GM23338 (cell line): ENCODE results near the gene MTHFD2L. TPM values are rescaled to one million over a fixed set of nuclear protein-coding genes. Genes with fewer than 3 reads are reported as not detected.

Experiments used
- ATAC-seq: fragments of 200-7000 bp; cut with Tn5 transposase; 3 replicates; pipeline ENCODE4 v1.9.1; 2020
- DNase-seq: peaks from one replicate; pipeline ENCODE4 v3.0.0-alpha.2; 2015; ENCODE audit warnings: low spot score
- H2AFZ ChIP-seq: fragments of 200-600 bp; sonication (generic); 2 replicates; pipeline ENCODE4 v1.8.0; 2016; ENCODE audit warnings: antibody characterized with exemption, mild to moderate bottlenecking, moderate library complexity
- H3F3A ChIP-seq: fragments of 200-600 bp; sonication (generic); replicated peaks from 2 replicates; pipeline ENCODE4 v1.8.0; 2017; ENCODE audit warnings: antibody characterized with exemption, mixed run types, low read depth
- H3K27ac ChIP-seq: fragments of 200-600 bp; sonication (generic); 2 replicates; pipeline ENCODE4 v1.6.1; 2016; ENCODE audit warnings: low read depth
- H3K27me3 ChIP-seq: fragments of 200-600 bp; sonication (generic); 2 replicates; pipeline ENCODE4 v1.8.0; 2016; ENCODE audit warnings: mild to moderate bottlenecking, mixed run types, moderate library complexity; ENCODE audit not compliant: insufficient read depth
- H3K36me3 ChIP-seq: fragments of 200-600 bp; sonication (generic); 2 replicates; pipeline ENCODE4 v1.8.0; 2016; ENCODE audit warnings: mild to moderate bottlenecking; ENCODE audit not compliant: insufficient read depth
- H3K4me1 ChIP-seq: fragments of 200-600 bp; sonication (generic); 2 replicates; pipeline ENCODE4 v1.8.0; 2016; ENCODE audit warnings: mild to moderate bottlenecking, moderate library complexity; ENCODE audit not compliant: insufficient read depth
- H3K4me2 ChIP-seq: fragments of 200-600 bp; sonication (generic); 2 replicates; pipeline ENCODE4 v1.7.1; 2017; ENCODE audit warnings: mixed run types
- H3K4me3 ChIP-seq: fragments of 200-600 bp; sonication (generic); 2 replicates; pipeline ENCODE4 v1.6.1; 2016; ENCODE audit warnings: mixed run types
- H3K79me2 ChIP-seq: fragments of 200-600 bp; sonication (generic); replicated peaks from 2 replicates; pipeline ENCODE4 v1.8.0; 2017; ENCODE audit warnings: mild to moderate bottlenecking; ENCODE audit not compliant: insufficient read depth
- H3K9me2 ChIP-seq: fragments of 200-600 bp; sonication (generic); 2 replicates; pipeline ENCODE4 v1.8.0; 2017; ENCODE audit not compliant: insufficient read depth
- H4K20me1 ChIP-seq: fragments of 200-600 bp; sonication (generic); replicated peaks from 2 replicates; pipeline ENCODE4 v1.8.0; 2017; ENCODE audit warnings: mild to moderate bottlenecking; ENCODE audit not compliant: insufficient read depth
- H3K27ac Mint-ChIP-seq: 2 replicates; pipeline ENCODE4 v1.8.0; 2020; ENCODE audit warnings: inconsistent platforms, mild to moderate bottlenecking, moderate library complexity, mixed read lengths
- H3K27me3 Mint-ChIP-seq: 3 replicates; pipeline ENCODE4 v1.8.0; 2022; ENCODE audit warnings: low read depth, mild to moderate bottlenecking, moderate library complexity, mixed read lengths, inconsistent platforms; ENCODE audit not compliant: insufficient read depth, poor library complexity
- H3K36me3 Mint-ChIP-seq: 3 replicates; pipeline ENCODE4 v1.8.0; 2021; ENCODE audit warnings: low read depth, mild to moderate bottlenecking, inconsistent platforms, moderate library complexity, mixed read lengths
- H3K4me1 Mint-ChIP-seq: 3 replicates; pipeline ENCODE4 v1.8.0; 2020; ENCODE audit warnings: mild to moderate bottlenecking, inconsistent platforms, mixed read lengths
- H3K4me3 Mint-ChIP-seq: 3 replicates; pipeline ENCODE4 v1.8.0; 2021; ENCODE audit warnings: moderate library complexity, mild to moderate bottlenecking, inconsistent platforms, mixed read lengths
- H3K9me3 Mint-ChIP-seq: 3 replicates; pipeline ENCODE4 v1.8.0; 2020; ENCODE audit warnings: moderate library complexity, mild to moderate bottlenecking, inconsistent platforms, mixed read lengths
- polyA plus RNA-seq: library from polyadenylated mRNA; unstranded; fragments of >200 nt; fragmentation: Nextera tagmentation; extraction: Ambion mirVana; gene quantifications from 2 replicates; pipeline ENCODE4 v1.2.1, GENCODE V29; 2016
- total RNA-seq: library from RNA; depleted of rRNA; stranded (reverse); fragments of >200 nt; shearing (Covaris generic); gene quantifications from 2 replicates; pipeline ENCODE4 v1.2.3, GENCODE V29; 2014
- TF ChIP-seq, protein P1 (sequence below): fragments of 250-450 bp; sonication (Bioruptor Pico); IDR thresholded peaks from 2 replicates; pipeline ENCODE4 v1.5.0; 2020; ENCODE audit warnings: mild to moderate bottlenecking, moderate library complexity
- TF ChIP-seq, protein P2 (sequence below), 2 experiments: fragments of 200-600 bp in 1 of 2; sonication (generic) in 1 of 2; conservative IDR thresholded peaks; 2 replicates each; pipeline versions ENCODE4 v1.5.1 to v1.6.1; 2016 to 2017; ENCODE audit warnings: antibody characterized with exemption in 2 of 2, low read depth in 2 of 2, mild to moderate bottlenecking in 2 of 2, moderate library complexity in 1 of 2

MTHFD2L gene
- total and polyA plus RNA-seq, 2 experiments from 2014 or later, result 24.4 to 35.7 TPM

DNA sequence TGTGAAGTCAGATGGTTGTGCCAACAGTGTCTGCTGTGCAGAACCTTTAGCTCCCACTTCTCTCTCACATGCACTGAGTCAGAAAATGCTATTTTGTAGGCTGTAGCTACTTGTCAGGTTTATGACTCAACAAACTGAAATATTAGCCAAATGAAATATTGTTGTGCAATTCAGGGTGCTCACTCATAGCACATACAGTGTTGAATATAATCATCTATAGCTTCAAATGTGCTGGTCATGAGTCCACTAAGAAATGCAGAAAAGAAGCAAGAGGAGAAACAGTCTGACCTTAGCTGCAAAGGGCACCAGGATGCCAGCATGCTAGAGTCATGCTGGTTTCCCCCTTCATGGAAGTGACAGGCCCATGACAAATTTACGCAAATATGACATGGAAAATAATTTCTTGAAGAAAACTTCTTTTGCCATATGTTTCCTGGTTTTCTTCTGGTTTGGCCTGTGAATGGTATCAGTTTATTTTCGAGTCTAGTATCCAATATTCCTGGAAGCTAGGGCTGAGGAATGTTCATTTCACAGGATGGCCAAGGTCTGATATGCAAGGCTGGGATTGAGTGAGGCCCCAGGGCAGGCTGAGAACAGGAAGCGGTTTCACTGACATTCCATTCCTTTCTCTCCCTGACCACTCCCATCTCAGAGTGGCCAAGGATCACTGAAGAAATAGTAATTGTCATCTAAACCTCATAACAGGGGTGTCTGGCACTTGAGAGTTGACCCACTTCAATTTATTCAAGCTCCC is 48.6 kb upstream of the MTHFD2L start:
- peak overlapping the region; percentile 37; the same call in 1 of the 2 replicates for H3K4me2 ChIP-seq
- H3K27ac Mint-ChIP-seq, result peak overlapping the region; percentile 82
- no peaks in the 10 kb centered on the region for H3K27me3 ChIP-seq
- no peaks in the 10 kb centered on the region for H3K27me3 Mint-ChIP-seq
- TF ChIP-seq, protein P1, sequence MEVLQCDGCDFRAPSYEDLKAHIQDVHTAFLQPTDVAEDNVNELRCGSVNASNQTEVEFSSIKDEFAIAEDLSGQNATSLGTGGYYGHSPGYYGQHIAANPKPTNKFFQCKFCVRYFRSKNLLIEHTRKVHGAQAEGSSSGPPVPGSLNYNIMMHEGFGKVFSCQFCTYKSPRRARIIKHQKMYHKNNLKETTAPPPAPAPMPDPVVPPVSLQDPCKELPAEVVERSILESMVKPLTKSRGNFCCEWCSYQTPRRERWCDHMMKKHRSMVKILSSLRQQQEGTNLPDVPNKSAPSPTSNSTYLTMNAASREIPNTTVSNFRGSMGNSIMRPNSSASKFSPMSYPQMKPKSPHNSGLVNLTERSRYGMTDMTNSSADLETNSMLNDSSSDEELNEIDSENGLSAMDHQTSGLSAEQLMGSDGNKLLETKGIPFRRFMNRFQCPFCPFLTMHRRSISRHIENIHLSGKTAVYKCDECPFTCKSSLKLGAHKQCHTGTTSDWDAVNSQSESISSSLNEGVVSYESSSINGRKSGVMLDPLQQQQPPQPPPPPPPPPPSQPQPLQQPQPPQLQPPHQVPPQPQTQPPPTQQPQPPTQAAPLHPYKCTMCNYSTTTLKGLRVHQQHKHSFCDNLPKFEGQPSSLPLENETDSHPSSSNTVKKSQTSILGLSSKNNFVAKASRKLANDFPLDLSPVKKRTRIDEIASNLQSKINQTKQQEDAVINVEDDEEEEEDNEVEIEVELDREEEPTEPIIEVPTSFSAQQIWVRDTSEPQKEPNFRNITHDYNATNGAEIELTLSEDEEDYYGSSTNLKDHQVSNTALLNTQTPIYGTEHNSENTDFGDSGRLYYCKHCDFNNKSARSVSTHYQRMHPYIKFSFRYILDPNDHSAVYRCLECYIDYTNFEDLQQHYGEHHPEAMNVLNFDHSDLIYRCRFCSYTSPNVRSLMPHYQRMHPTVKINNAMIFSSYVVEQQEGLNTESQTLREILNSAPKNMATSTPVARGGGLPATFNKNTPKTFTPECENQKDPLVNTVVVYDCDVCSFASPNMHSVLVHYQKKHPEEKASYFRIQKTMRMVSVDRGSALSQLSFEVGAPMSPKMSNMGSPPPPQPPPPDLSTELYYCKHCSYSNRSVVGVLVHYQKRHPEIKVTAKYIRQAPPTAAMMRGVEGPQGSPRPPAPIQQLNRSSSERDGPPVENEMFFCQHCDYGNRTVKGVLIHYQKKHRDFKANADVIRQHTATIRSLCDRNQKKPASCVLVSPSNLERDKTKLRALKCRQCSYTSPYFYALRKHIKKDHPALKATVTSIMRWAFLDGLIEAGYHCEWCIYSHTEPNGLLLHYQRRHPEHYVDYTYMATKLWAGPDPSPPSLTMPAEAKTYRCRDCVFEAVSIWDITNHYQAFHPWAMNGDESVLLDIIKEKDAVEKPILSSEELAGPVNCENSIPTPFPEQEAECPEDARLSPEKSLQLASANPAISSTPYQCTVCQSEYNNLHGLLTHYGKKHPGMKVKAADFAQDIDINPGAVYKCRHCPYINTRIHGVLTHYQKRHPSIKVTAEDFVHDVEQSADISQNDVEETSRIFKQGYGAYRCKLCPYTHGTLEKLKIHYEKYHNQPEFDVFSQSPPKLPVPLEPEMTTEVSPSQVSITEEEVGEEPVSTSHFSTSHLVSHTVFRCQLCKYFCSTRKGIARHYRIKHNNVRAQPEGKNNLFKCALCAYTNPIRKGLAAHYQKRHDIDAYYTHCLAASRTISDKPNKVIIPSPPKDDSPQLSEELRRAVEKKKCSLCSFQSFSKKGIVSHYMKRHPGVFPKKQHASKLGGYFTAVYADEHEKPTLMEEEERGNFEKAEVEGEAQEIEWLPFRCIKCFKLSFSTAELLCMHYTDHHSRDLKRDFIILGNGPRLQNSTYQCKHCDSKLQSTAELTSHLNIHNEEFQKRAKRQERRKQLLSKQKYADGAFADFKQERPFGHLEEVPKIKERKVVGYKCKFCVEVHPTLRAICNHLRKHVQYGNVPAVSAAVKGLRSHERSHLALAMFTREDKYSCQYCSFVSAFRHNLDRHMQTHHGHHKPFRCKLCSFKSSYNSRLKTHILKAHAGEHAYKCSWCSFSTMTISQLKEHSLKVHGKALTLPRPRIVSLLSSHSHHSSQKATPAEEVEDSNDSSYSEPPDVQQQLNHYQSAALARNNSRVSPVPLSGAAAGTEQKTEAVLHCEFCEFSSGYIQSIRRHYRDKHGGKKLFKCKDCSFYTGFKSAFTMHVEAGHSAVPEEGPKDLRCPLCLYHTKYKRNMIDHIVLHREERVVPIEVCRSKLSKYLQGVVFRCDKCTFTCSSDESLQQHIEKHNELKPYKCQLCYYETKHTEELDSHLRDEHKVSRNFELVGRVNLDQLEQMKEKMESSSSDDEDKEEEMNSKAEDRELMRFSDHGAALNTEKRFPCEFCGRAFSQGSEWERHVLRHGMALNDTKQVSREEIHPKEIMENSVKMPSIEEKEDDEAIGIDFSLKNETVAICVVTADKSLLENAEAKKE, result peak; percentile 65
- TF ChIP-seq, protein P2, sequence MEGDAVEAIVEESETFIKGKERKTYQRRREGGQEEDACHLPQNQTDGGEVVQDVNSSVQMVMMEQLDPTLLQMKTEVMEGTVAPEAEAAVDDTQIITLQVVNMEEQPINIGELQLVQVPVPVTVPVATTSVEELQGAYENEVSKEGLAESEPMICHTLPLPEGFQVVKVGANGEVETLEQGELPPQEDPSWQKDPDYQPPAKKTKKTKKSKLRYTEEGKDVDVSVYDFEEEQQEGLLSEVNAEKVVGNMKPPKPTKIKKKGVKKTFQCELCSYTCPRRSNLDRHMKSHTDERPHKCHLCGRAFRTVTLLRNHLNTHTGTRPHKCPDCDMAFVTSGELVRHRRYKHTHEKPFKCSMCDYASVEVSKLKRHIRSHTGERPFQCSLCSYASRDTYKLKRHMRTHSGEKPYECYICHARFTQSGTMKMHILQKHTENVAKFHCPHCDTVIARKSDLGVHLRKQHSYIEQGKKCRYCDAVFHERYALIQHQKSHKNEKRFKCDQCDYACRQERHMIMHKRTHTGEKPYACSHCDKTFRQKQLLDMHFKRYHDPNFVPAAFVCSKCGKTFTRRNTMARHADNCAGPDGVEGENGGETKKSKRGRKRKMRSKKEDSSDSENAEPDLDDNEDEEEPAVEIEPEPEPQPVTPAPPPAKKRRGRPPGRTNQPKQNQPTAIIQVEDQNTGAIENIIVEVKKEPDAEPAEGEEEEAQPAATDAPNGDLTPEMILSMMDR (conservative IDR thresholded peaks at IDR 0.05; ENCODE audit: low read depth in 2 of 2), result no peak
- no peaks in the 10 kb centered on the region for H3K9me2 ChIP-seq
- peaks cover 17% of the 10 kb centered on the region; the same call in 2 of the 3 replicates for H3K4me1 Mint-ChIP-seq
- no peaks in the 10 kb centered on the region for H3F3A ChIP-seq
- H3K4me3 Mint-ChIP-seq, result no peak overlapping the region
- H3K36me3 Mint-ChIP-seq, result no peaks in the 10 kb centered on the region
- H3K36me3 ChIP-seq, result no peaks in the 10 kb centered on the region
- DNase-seq (peak; percentile 83), ATAC-seq (peak; percentile 94)
- peaks cover 3% of the 10 kb centered on the region; the same call in 1 of the 2 replicates for H3K4me1 ChIP-seq
- H3K4me3 ChIP-seq, result no peak overlapping the region
- H3K27ac ChIP-seq, result 0 out of 2 replicates have a peak overlapping the region, but pooled peaks have one; percentile 16
- no peaks in the 10 kb centered on the region for H3K79me2 ChIP-seq
- no peaks in the 10 kb centered on the region for H4K20me1 ChIP-seq
- no peaks in the 10 kb centered on the region for H3K9me3 Mint-ChIP-seq
- H2AFZ ChIP-seq, result no peak overlapping the region
